Activated naive CD8-positive, alpha-beta T cell treated with anti-CD3 and anti-CD28 coated beads, Interleukin-2, amount 50 U/mL, for 24 hours (primary cell): ENCODE measurements around the gene APOBEC3B.
"Not testable (repeated sequence)": the region's sequence is repeated elsewhere in the genome, so short reads cannot be mapped to it uniquely, and the experiment has no call there.

Experiments used
- ATAC-seq: fragments of 150-1000 bp; cut with Tn5 transposase; one replicate; pipeline ENCODE4 v1.10.0; 2021
- DNase-seq: peaks from one replicate; pipeline ENCODE4 v3.0.0; 2021
- H3K27ac Mint-ChIP-seq: one replicate; pipeline ENCODE4 v1.8.0; 2021; ENCODE audit warnings: mild to moderate bottlenecking, mixed read lengths
- H3K27me3 Mint-ChIP-seq: one replicate; pipeline ENCODE4 v1.8.0; 2021; ENCODE audit warnings: mixed read lengths
- H3K36me3 Mint-ChIP-seq: one replicate; pipeline ENCODE4 v1.8.0; 2021; ENCODE audit warnings: low read depth, mixed read lengths
- H3K4me1 Mint-ChIP-seq: one replicate; pipeline ENCODE4 v1.8.0; 2021; ENCODE audit warnings: mixed read lengths
- H3K4me3 Mint-ChIP-seq: one replicate; pipeline ENCODE4 v1.8.0; 2021; ENCODE audit warnings: mild to moderate bottlenecking, moderate library complexity, mixed read lengths
- H3K9me3 Mint-ChIP-seq: one replicate; pipeline ENCODE4 v1.8.0; 2021; ENCODE audit warnings: mixed read lengths

The APOBEC3B gene

DNA sequence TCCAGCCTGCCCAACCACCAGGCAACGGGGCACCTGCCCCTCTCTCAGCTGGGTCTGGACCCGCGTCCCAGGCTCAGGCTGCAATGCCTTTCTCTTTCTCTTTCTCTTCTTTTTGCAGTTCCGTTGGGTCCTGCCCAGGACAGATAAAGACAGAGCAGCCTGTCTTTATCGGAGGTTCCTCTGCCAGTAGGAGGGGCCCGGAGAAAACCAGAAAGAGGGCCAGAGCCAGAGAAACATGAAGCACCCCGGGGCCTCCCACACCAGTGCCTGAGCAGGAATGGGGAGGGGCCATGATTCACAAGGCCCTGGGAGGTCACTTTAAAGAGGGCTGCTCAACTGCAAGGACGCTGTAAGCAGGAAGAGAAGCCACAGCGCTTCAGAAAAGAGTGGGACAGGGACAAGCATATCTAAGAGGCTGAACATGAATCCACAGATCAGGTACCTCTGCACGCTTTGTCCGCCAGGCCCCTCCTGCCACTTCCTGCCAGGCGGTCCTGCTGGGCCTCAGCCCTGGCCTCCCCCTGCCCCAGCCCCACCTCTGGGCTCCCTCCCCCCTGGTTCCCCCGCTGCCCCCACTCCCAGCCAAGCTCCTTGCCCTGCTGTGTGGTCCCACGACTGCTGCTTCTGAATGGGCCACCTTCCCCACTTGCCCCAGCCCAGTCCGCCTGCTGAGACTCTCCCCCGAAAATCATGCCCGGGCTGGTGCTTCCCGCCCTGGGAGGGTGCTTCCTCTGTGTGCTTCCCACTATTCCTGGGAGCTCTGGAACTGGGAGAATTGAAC, 32.0 kb downstream of the APOBEC3B start, which contains the start of gene APOBEC3C:
TSS of gene APOBEC3C (plus strand) at position 316 of the 781 bp plus-strand sequence. CDS start at position 422, 106 bp downstream.
- peak within 1 kb of the TSS; percentile 94 for H3K27ac Mint-ChIP-seq
- no peaks in the 10 kb centered on the region for H3K27me3 Mint-ChIP-seq
- H3K4me1 Mint-ChIP-seq: peaks cover 39% of the 10 kb centered on the region
- peak; percentile 99 for ATAC-seq
- peak; percentile 81 for DNase-seq
- H3K4me3 Mint-ChIP-seq: peak within 1 kb of the TSS; percentile 95
- H3K36me3 Mint-ChIP-seq: peaks cover 6% of the 10 kb centered on the region
- no peaks in the 10 kb centered on the region for H3K9me3 Mint-ChIP-seq

DNA sequence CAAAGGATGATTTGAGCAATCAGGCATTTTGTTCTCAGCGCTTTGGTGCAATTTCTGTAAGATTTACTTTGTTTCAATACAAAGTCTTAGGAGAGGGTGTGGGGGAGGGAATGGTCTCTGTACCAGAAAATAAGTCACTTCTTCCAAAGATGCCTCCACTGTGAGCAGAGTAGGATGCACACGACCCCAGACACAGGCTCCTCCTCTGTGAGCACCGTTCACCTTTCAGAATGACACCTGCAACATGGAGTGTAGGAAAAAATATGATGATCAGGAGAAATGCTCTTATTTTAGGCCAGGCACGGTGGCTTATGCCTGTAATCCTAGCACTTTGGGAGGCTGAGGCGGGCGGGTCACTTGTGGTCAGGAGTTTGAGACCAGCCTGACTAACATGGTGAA, 32.6 kb downstream of the APOBEC3B start:
- peak overlapping the region; percentile 95 for H3K4me3 Mint-ChIP-seq
- peak overlapping the region; percentile 94 for H3K27ac Mint-ChIP-seq
- peaks cover 41% of the 10 kb centered on the region for H3K4me1 Mint-ChIP-seq
- H3K27me3 Mint-ChIP-seq, H3K9me3 Mint-ChIP-seq, H3K36me3 Mint-ChIP-seq, DNase-seq: not testable (repeated sequence)
- peak; percentile 47 for ATAC-seq

- DNase-seq: no peak
- ATAC-seq: no peak
- no peaks in the 10 kb centered on the region for H3K27me3 Mint-ChIP-seq
- H3K4me1 Mint-ChIP-seq: peaks cover 48% of the 10 kb centered on the region
- peaks cover 13% of the 10 kb centered on the region for H3K36me3 Mint-ChIP-seq
- H3K9me3 Mint-ChIP-seq: no peaks in the 10 kb centered on the region
- peak overlapping the region; percentile 17 for H3K4me3 Mint-ChIP-seq
- peak overlapping the region; percentile 39 for H3K27ac Mint-ChIP-seq
Observed at GRCh38 chr22:39016592-39016991, 34.4 kb downstream of the APOBEC3B start.

- Mint-ChIP-seq H3K4me3 (peak overlapping the region; percentile 47), H3K27ac (peak overlapping the region; percentile 46), H3K9me3 (no peaks in the 10 kb centered on the region), H3K4me1 (peaks cover 56% of the 10 kb centered on the region), H3K27me3 (no peaks in the 10 kb centered on the region), H3K36me3 (peaks cover 18% of the 10 kb centered on the region)
- no peak for DNase-seq
- no peak for ATAC-seq
Observed at GRCh38 chr22:39017596-39018365, 35.6 kb downstream of the APOBEC3B start.

GRCh38 chr22:39020021-39020651, 38.0 kb downstream of the APOBEC3B start:
- not testable (repeated sequence) for H3K9me3 Mint-ChIP-seq, ATAC-seq, H3K27me3 Mint-ChIP-seq, DNase-seq
- H3K4me3 Mint-ChIP-seq: peak overlapping the region; percentile 94
- H3K4me1 Mint-ChIP-seq: peaks cover 54% of the 10 kb centered on the region
- peaks cover 29% of the 10 kb centered on the region for H3K36me3 Mint-ChIP-seq
- H3K27ac Mint-ChIP-seq: peak overlapping the region; percentile 87

DNA sequence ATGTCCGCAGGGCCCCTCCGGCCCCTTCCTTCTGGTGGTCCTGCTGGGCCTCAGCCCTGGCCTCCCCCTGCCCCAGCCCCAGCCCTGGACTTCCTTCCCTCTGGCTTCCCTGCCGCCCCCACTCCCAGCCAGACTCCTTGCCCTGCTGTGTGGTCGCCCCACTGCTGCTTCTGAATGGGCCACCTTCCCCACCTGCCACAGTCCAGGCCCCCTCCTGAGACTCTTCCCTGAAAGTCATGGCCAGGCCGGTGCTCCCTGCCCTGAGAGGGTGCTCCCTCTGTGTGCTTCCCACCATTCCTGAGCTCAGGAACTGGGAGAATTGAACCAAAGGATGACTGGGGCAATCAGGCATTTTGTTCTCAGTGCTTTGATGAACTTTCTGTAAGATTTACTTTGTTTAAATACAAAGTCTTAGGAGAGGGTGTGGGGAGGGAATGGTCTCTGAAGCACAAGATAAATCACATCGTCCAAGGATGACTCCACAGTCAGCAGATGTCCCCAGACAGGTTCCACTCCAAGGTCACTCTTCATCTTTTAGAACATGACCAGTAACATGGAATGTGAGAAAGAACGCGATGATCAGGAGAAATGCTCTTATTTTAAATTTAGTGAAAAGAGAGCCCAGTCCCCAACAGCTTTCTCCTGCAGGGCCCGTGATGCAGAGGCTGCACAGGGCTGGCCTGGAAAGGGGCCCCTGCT, 39.6 kb downstream of the APOBEC3B start:
- H3K4me3 Mint-ChIP-seq: peak overlapping the region; percentile 94

DNA sequence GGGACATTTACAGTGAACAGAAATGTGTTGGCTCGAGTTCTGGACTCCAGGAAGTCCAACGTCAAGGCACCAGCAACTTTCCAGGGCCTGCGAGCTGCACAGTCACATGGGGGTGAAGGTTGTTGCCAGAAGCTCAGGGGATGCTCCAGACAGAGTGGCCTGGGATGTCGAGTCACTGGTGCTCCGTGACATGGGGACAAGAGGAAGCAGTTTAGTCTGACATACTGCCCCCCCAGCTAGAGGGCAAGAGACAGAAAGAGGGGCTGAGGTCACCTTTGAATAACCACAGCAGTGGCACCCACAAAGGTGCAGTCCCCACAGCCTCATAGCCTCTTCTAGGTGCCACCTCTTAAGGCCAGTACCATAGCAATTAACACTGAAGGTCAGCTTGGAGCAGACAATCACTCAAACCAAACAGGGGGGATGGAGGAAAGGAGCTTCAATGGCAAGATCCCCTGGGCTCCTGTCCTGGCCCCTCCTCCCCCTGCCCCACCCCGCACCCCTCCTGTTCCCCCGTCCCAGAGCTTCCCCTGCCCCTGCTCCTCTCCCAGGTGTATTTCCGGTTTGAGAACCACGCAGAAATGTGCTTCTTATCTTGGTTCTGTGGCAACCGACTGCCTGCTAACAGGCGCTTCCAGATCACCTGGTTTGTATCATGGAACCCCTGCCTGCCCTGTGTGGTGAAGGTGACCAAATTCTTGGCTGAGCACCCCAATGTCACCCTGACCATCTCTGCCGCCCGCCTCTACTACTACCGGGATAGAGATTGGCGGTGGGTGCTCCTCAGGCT, 42.6 kb downstream of the APOBEC3B start:
- Mint-ChIP-seq H3K27me3 (no peaks in the 10 kb centered on the region), H3K36me3 (peaks cover 22% of the 10 kb centered on the region), H3K4me3 (peak overlapping the region; percentile 48), H3K27ac (peak overlapping the region; percentile 21), H3K9me3 (no peaks in the 10 kb centered on the region), H3K4me1 (peaks cover 52% of the 10 kb centered on the region)
- DNase-seq: no peak
- no peak for ATAC-seq

More for the DNA sequence above, 39.6 kb downstream of the APOBEC3B start:
- Mint-ChIP-seq H3K9me3 (no peaks in the 10 kb centered on the region), H3K27me3 (no peaks in the 10 kb centered on the region), H3K4me1 (peaks cover 54% of the 10 kb centered on the region), H3K36me3 (peaks cover 30% of the 10 kb centered on the region), H3K27ac (peak overlapping the region; percentile 95)
- no peak for DNase-seq
- no peak for ATAC-seq

GRCh38 chr22:39026509-39027150, 44.5 kb downstream of the APOBEC3B start:
- Mint-ChIP-seq H3K9me3 (no peaks in the 10 kb centered on the region), H3K27me3 (no peaks in the 10 kb centered on the region), H3K27ac (peak overlapping the region; percentile 6), H3K4me3 (no peak overlapping the region), H3K36me3 (peaks cover 19% of the 10 kb centered on the region), H3K4me1 (peaks cover 45% of the 10 kb centered on the region)
- ATAC-seq: no peak
- DNase-seq: no peak

DNA sequence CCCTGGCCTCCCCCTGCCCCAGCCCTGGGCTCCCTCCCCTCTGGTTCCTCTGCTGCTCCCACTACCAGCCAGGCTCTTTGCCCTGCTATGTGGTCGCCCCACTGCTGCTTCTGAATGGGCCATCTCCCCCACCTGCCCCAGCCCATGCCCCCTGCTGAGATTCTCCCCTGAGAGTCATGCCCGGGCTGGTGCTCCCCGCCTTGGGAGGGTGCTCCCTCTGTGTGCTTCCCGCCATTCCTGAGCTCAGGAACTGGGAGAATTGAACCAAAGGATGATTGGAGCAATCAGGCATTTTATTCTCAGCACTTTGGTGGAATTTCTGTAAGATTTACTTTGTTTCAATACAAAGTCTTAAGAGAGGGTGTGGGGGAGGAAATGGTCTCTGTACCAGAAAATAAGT, 45.6 kb downstream of the APOBEC3B start:
- Mint-ChIP-seq H3K4me3 (no peak overlapping the region), H3K27ac (peak overlapping the region; percentile 14), H3K27me3 (no peaks in the 10 kb centered on the region), H3K36me3 (peaks cover 18% of the 10 kb centered on the region), H3K4me1 (peaks cover 36% of the 10 kb centered on the region), H3K9me3 (no peaks in the 10 kb centered on the region)
- ATAC-seq (no peak), DNase-seq (no peak)

- peaks cover 35% of the 10 kb centered on the region for H3K4me1 Mint-ChIP-seq
- peak overlapping the region; percentile 14 for H3K27ac Mint-ChIP-seq
- no peak overlapping the region for H3K4me3 Mint-ChIP-seq
- H3K9me3 Mint-ChIP-seq: no peaks in the 10 kb centered on the region
- DNase-seq: no peak
- no peaks in the 10 kb centered on the region for H3K27me3 Mint-ChIP-seq
- peaks cover 18% of the 10 kb centered on the region for H3K36me3 Mint-ChIP-seq
- no peak for ATAC-seq
Observed at GRCh38 chr22:39028281-39028680, 46.1 kb downstream of the APOBEC3B start.

GRCh38 chr22:39029227-39029626, 47.1 kb downstream of the APOBEC3B start:
- Mint-ChIP-seq H3K36me3 (peaks cover 13% of the 10 kb centered on the region), H3K4me3 (no peak overlapping the region), H3K4me1 (peaks cover 27% of the 10 kb centered on the region), H3K9me3 (no peaks in the 10 kb centered on the region), H3K27ac (no peak overlapping the region), H3K27me3 (no peaks in the 10 kb centered on the region)
- no peak for DNase-seq
- no peak for ATAC-seq

DNA sequence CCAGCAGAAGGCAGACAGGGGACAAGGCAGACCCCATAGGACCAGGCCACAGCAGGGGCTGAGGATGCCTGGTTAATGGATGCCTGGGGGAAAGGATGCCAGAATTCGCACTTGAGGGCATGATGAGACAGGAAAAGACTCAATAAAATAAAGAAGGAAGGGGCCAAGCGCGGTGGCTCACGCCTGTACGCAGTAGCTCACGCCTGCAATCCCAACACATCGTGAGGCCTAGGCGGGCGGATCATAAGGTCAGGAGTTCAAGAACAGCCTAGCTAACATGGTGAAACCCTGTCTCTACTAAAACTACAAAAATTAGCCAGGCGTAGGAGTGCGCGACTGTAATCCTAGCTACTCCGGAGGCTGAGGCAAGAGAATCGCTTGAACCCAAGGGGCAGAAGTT, 48.6 kb downstream of the APOBEC3B start:
- no peak for DNase-seq
- H3K9me3 Mint-ChIP-seq: no peaks in the 10 kb centered on the region
- H3K27ac Mint-ChIP-seq: no peak overlapping the region
- peaks cover 7% of the 10 kb centered on the region for H3K36me3 Mint-ChIP-seq
- peaks cover 14% of the 10 kb centered on the region for H3K4me1 Mint-ChIP-seq
- no peaks in the 10 kb centered on the region for H3K27me3 Mint-ChIP-seq
- no peak overlapping the region for H3K4me3 Mint-ChIP-seq
- no peak for ATAC-seq
